ENCODE data around the gene CELF4.

The CELF4 gene

GRCh38 chr18:37339701-37340215 lies 225.8 kb downstream of the CELF4 start:
- DNase-seq, result no peak

DNA sequence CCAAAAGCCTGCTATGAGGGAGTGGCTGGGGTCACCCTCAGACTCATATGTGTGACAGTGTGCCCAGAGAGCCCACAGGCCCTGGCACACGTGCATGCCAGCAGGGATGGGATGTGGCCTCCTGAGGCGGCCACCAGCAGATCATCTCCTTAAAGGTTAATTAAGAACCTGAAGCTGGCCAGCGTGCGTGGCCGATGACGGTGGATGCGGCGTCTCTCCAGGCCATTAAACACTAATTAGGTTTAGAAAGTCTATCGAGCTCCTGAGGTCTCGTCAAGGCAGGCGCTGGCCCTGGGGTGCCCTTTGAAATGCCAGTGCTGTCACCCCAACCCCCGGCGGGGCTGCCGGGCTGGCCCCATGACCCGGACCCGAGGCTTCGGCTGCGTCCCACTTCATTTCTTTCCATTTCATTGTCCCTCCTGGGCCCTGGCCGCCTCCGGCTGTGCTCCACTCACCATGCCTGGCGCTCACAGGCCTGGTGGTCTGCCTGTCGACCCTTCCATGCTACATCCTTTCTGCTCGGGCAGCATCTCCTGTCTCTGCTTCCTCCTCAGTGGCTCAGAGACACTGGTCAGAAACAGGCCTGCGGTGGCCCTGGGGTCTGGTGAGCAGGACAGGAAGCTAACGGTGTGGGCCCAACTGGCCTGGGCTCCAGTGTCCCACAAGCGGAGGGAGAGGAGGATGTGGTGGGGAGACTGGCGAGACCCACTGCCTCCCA lies 228.9 kb downstream of the CELF4 start:
- DNase-seq, result no peak

DNA sequence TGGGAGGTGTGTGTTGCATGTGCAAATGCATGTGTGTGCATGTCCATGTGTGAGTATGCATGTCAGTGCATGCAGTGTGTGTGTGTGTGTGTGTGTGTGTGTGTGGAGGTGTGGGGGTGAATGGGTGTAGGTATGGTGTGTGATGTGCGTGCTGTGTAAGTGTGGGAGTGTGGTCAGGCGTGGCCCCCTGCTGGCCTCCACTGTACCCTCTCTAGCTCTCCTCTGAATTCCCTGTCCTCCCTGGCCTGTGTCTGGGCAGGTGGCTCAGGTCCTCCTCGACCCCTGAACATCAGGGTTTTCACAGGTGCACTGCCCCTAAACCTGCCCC lies 230.2 kb downstream of the CELF4 start:
- peak in 1 of 2 experiments; percentile 25 for DNase-seq

DNA sequence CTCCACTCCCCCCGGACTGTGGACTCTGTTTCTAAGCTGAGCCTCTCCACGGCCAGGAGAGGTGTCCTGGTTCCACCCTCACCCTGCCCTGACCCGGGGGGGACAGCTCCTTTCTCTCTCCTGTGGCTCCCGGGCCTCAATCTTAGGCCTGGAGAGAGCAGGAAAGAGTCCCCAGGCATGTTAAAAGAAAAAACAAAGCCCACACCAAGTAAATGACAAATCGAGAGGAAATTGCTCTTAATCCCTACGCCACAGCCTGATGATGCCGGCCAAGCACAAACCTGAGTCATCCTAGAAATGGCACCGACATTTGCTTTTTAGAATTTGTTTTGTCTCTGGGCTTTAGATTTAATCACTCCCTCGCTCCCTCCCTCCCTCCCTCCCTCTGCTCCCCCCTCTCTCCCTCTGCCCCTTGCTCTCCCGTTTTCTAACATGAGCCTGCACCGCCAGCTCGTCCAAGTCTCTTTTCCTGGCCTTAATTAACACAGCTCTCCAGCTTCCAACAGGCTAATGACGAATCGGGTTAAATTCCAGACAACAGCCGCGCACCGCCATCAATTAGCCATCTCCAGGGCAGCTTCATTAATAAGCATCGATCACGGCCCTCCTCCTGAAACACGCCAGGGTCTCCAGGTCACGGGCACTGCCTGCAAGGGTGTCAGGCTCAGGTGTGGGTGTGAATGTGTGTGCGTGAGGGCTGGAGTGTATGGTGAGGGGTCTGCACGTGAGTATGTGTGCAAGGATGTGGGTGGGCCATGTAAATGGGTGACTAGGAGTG lies 230.8 kb downstream of the CELF4 start:
- no peak for DNase-seq

DNA sequence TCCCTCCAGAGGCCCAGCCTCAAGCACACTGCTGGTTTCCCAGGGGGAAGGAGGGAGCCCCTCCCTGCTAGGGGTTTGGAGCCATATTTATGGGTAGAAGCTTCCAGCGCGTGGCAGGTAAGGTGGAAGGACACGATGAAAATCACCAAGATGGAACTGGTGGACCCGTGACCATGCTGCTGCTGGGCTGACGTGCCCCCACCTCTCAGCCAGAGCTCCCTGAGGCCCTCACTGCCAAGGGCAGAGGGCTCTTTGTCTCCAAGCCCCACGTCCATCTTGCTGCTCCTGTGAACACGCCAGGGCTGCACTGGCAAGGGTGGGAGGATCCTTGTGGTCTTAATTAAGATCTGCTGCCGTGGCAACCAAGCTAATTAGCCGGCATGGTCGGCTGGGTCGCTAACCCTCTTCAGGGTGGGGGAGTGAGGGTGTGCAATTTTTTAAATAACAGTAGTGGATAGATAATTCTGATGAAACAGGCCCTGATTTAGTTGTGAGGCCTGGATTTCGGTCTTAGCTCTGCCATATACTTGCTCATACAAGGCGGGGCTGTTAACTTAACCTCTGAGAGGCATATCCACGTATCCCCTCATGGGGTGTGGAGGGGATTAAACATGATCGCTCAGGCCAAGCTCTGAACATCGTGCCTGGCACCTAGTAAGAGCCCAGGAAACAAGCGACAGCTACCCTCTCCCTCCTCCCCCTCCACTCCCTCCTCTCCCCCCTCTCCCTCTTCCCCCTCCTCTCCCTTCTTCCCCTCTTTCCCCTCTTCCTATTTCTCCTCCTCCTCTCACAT lies 232.8 kb downstream of the CELF4 start:
- no peak for DNase-seq

- DNase-seq, result no peak
Measured at GRCh38 chr18:37332219-37332618, 233.4 kb downstream of the CELF4 start.

- DNase-seq, result no peak
Measured at GRCh38 chr18:37330173-37330572, 235.4 kb downstream of the CELF4 start.

- DNase-seq, result no peak
Measured at GRCh38 chr18:37328946-37329719, 236.5 kb downstream of the CELF4 start.

GRCh38 chr18:37327063-37327577 lies 238.5 kb downstream of the CELF4 start:
- DNase-seq, result no peak

GRCh38 chr18:37322492-37323035 lies 243.0 kb downstream of the CELF4 start:
- peak; percentile 30 to 44 for DNase-seq

GRCh38 chr18:37321582-37322491 lies 243.8 kb downstream of the CELF4 start:
- no peak for DNase-seq

DNA sequence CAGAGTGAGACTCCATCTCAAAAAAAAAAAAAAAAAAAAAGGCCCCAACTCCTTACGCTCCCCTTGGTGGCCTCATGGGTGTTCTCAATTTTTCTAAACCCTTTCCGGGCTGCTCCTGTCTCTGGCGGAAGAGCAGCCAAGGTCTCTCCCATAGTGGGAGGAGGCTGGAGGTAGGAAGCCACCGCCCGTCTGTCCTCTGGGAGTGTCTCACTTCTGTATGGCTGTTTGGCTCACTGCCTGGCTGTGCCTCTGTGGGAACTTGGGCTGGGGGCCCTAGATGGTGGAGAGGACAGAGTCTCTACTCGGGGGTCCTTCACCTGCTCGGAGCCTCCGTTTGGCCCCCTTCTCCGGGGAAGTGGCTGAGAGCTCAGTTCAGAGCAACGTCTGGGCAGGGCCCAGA lies 245.3 kb downstream of the CELF4 start:
- DNase-seq, result no peak

DNA sequence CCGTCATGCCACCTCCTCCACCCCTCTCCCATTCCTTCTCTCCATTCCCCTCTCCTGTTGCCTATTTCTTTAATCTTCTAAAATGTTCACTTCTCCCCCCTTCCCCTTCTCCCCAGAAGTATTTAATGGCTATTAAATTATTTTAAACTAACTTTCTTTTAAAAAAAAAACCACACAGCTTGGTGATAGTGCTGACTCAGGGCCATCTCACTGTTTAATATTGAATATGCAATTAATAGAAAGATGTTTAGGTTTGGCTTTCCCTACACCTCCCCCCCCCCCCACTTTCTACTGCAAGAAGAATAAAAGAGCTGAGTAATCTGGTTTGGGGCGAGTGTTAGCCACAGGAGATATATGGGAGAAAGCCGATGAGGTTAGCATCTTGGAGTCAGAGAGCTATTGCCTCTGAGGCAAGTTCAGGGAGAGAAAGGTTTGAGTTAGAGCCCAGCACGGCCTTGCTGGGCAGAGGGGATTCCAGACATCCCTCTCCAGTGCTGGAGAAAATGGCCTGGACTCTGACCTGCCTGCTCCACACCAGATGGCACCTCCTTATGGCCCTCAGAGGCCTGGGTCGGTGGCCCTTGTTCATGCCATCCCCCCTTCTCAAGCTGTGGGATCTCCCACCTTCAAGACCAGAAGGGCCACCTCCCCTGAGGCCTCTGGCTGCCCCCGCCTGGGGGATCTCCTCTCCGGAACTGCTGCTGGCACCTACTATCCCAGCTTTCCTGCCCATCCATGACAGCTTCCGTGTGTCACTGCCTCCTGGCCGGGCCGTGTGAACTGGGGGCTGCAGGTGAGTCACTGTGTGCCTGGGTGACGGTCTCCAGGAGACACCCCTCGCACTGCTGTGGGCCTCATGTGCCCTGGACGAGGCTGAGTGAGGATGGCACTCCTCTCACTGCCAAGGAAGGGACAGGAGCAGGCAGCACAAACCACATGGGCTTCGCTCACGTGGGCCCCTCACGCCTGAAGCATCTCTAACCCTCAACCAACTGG lies 246.9 kb downstream of the CELF4 start:
- DNase-seq, result no peak

DNA sequence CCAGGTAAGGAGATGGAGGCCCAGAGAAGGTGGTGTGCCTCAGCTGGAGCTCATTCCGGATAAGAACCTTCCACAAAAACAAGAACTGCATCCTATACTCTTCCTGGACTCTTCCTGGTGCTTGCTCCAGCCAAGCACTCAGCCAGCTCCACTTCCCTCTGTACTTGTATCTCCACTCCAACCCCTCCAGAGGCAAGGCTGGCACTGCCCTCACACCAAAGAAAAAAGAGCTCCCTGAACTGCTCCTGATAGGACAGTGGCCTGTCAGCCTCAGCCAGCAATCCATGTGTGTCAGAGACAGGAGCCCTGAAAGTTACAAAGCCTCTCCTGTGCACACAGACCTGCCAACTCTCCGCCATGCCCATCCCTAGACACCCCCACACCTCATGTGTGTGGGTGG lies 248.1 kb downstream of the CELF4 start:
- DNase-seq, result no peak

DNA sequence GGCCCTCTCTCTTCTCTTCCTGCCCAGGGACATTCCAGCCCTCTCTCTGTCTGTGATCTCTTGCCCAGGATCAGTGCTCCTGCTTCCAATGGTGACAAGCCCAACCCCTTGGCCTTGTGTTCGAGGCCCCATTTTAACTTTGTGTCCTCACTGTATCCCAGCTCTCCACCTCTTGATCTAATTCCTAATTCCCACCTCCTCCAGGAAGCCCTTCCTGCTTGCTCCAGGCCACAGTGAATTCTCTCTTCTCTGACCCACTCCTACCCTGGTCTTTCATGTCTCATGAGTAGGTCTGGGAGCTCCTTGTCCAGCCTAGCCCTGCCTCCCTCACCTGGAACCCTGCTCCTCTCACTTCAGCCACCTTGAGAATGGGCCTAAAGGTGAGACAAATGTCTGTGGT lies 249.1 kb downstream of the CELF4 start:
- DNase-seq, result no peak

DNA sequence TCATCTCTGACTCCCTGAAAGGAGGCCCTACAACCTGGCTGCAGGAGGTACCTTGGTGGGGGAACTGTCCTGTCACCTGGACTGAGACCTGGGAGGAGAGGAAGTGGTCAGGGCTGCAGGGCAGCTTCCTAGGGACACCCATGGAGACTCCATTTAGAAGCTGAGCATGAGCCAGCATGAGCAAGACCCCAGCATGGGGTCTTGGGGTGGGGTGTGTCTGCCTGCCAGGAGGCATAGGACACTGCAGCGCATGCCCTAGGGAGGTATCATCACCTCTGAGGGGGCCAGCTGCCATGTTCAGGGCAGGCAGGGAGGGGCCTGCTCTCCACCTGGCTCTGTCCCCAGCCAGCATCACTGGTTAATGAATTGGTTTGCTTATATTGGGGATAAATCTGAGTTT lies 249.7 kb downstream of the CELF4 start:
- DNase-seq, result no peak

GRCh38 chr18:37314534-37314933 lies 251.1 kb downstream of the CELF4 start:
- DNase-seq, result no peak

DNA sequence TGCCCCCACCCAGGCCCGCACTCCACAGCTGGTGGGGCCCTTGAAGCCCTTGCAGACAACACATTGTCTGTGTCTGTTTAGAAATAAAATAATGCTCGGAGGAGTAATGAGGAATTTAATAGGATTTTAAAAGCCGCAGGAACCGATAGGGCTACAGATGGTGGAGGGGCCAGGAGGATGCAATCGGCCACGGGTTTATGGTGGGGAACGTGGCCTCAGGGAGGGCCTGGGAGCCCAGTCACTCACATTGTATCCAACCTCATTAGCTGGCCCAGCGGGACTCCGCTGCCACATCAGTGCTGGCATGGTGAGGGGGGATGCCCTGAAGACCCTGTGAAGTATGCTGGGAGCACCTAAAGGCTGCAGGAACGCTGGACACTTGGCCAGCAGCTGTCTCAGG lies 252.0 kb downstream of the CELF4 start:
- no peak for DNase-seq

DNA sequence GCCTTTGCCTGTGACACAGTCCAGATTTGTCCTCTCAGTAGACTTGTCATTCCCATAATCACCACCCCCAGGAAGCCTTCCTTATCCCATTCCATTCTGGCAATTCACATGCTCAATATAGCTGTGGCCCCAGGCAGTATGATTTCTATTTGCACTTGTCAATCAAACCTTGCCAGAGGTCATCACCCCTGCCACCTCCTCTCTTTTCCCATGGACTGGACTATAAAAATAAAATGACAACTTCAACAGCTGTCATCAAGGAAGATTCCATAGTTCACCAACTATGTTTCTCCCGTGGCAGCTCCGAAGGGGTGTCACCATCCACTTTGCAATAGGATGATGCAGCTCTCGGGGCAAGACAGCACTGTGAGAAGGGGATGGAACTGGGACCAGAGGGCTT lies 255.7 kb downstream of the CELF4 start:
- no peak for DNase-seq

GRCh38 chr18:37309059-37309458 lies 256.5 kb downstream of the CELF4 start:
- DNase-seq, result peak in 1 of 2 experiments; percentile 13
